OCI-LY7 (cell line): ENCODE measurements around the gene AGPAT2. TPM values are rescaled to one million over a fixed set of nuclear protein-coding genes. Genes with fewer than 3 reads are reported as not detected.

Experiments
- BruUV-seq: library from RNA; stranded (reverse); fragments of 400-500 nt; replicated peaks from 2 replicates; lab custom pipeline; 2021; lab: Mats Ljungman, UMichigan
- CTCF ChIA-PET: fragments of 300-600 bp; sonication (Branson Sonifier 250); formaldehyde crosslinking; loops from one replicate; lab custom pipeline; 2022; ENCODE audit warnings: antibody characterized with exemption; ENCODE audit not compliant: unreplicated experiment; lab: Charles Lee
- POLR2A ChIA-PET: fragments of 300-600 bp; sonication (Branson Sonifier 250); formaldehyde crosslinking; loops from one replicate; lab custom pipeline; 2022; ENCODE audit warnings: antibody characterized with exemption; lab: Charles Lee
- DNase-seq: peaks from one replicate; pipeline ENCODE4 v3.0.0-alpha.2; 2015; ENCODE audit warnings: low spot score
- H2AFZ ChIP-seq: fragments of 200-600 bp; sonication (generic), shearing (Covaris generic); 2 replicates; pipeline ENCODE4 v1.6.1; 2014; ENCODE audit warnings: mild to moderate bottlenecking, antibody characterized with exemption, low read length, moderate library complexity
- H3K27ac ChIP-seq: fragments of 200-600 bp; sonication (generic); 2 replicates; pipeline ENCODE4 v1.5.1; 2014; ENCODE audit warnings: mixed run types, low read depth, mild to moderate bottlenecking, moderate library complexity, low read length, inconsistent platforms; ENCODE audit not compliant: poor library complexity, severe bottlenecking
- H3K36me3 ChIP-seq: fragments of 200-600 bp; sonication (generic); 2 replicates; pipeline ENCODE4 v1.6.1; 2014; ENCODE audit warnings: mild to moderate bottlenecking, antibody characterized with exemption, low read length, moderate library complexity, mixed read lengths; ENCODE audit not compliant: insufficient read depth
- H3K4me1 ChIP-seq: fragments of 200-600 bp; sonication (generic); 2 replicates; pipeline ENCODE4 v1.5.1; 2014; ENCODE audit warnings: mild to moderate bottlenecking, low read length; ENCODE audit not compliant: insufficient read depth, poor library complexity, severe bottlenecking
- H3K4me2 ChIP-seq: fragments of 200-600 bp; sonication (generic); 2 replicates; pipeline ENCODE4 v1.6.1; 2014; ENCODE audit warnings: mild to moderate bottlenecking, low read length
- H3K4me3 ChIP-seq: fragments of 200-600 bp; sonication (generic); 2 replicates; pipeline ENCODE4 v1.5.1; 2014; ENCODE audit warnings: mild to moderate bottlenecking, low read depth, low read length; ENCODE audit not compliant: poor library complexity, severe bottlenecking
- H3K79me2 ChIP-seq: fragments of 200-600 bp; sonication (generic); 2 replicates; pipeline ENCODE4 v1.6.1; 2016; ENCODE audit warnings: low read depth, mild to moderate bottlenecking, low read length, moderate library complexity, mixed read lengths; ENCODE audit not compliant: insufficient read depth
- H3K9me2 ChIP-seq: fragments of 200-600 bp; sonication (generic); 2 replicates; pipeline ENCODE4 v1.6.1; 2016; ENCODE audit warnings: mild to moderate bottlenecking, low read length, mixed read lengths; ENCODE audit not compliant: insufficient read depth
- H3K9me3 ChIP-seq: fragments of 200-600 bp; sonication (generic); 2 replicates; pipeline ENCODE4 v1.6.1; 2014; ENCODE audit warnings: mild to moderate bottlenecking, mixed run types, low read length, mixed read lengths
- H4K20me1 ChIP-seq: fragments of 200-600 bp; sonication (generic); 2 replicates; pipeline ENCODE4 v1.6.1; 2014; ENCODE audit warnings: mild to moderate bottlenecking, antibody characterized with exemption, low read length, moderate library complexity, mixed read lengths; ENCODE audit not compliant: insufficient read depth
- CTCF ChIP-seq: fragments of 200-600 bp; sonication (generic); conservative IDR thresholded peaks from 2 replicates; pipeline ENCODE4 v1.5.1; 2014; ENCODE audit warnings: mild to moderate bottlenecking, antibody characterized with exemption, low read length, moderate library complexity, mixed read lengths
- EZH2phosphoT487 ChIP-seq: fragments of 200-600 bp; sonication (generic); IDR thresholded peaks from 2 replicates; pipeline ENCODE4 v1.6.1; 2018; ENCODE audit warnings: low read depth, borderline replicate concordance, mild to moderate bottlenecking, mixed run types, antibody characterized with exemption, low read length, moderate library complexity, mixed read lengths
- intact Hi-C: fragments of 100-400 bp; cut with micrococcal nuclease; formaldehyde crosslinking; loops from one replicate; pipeline ENCODE4 v1.10.0; 2022; ENCODE audit not compliant: unreplicated experiment
- total RNA-seq, 2 experiments: library from RNA; depleted of rRNA in 1 of 2; stranded (reverse); fragments of >200 nt in 1 of 2; shearing (Covaris generic) in 1 of 2; gene quantifications; 2 replicates each; pipeline ENCODE4 v1.2.3, GENCODE V29; 2014 to 2022

The AGPAT2 gene
- total RNA-seq, 2 experiments from 2014 or later: 18.3 to 20.8 TPM

DNA sequence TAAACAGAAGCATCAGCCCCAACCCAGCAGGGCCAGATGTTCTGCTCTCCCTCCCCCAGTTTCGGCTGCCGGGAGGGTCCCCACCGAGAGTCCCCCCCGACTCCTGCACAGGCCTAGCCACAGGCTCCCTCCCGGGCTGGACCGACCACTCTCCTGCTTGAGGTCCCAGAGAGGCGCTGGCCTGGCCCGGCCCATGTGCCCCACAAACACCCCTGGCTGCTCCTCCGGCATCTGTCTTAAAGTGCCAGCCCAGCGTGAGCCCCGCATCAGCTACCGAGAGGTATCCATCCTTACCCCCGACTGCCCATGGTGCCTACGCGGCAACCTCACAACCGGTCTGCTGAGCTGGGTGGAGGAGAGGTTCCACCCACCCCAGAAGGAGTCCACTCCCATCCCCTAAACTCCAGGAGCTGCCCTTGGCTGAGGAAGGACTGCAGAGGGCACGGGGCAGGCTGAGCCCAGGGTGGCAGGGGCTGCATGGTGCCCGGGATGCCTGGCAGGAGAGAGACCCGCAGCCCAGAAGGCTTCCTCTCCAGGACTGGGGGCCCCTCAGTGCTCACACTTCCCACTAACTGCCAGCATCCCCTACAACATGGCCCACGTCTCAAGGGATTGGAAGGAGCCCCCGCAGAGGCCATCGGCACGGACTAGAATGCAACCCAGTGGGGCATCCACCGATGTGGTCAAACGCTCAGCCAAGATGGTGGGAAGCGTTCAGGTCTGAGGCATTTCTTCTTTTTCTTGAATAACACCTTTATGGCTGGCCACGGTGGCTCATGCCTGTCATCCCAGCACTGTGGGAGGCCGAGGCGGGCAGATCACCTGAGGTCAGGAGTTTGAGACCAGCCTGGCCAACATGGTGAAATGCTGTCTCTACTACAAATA, 40.2 kb downstream of the AGPAT2 start:
- POLR2A ChIA-PET: no interaction called here
- intact Hi-C loops: no loop called here
- CTCF ChIA-PET: no interaction called here
- no peaks in the 10 kb centered on the region for H3K79me2 ChIP-seq
- no peak overlapping the region for H2AFZ ChIP-seq
- H4K20me1 ChIP-seq: no peaks in the 10 kb centered on the region
- TF ChIP-seq CTCF (no peak), EZH2phosphoT487 (no peak)
- no peaks in the 10 kb centered on the region for H3K9me2 ChIP-seq
- H3K4me3 ChIP-seq: no peak overlapping the region
- no peak overlapping the region for H3K4me2 ChIP-seq
- H3K9me3 ChIP-seq: no peaks in the 10 kb centered on the region
- no peaks in the 10 kb centered on the region for H3K4me1 ChIP-seq
- H3K27ac ChIP-seq: no peak overlapping the region
- DNase-seq: no peak
- BruUV-seq: no TSS peak
- H3K36me3 ChIP-seq: no peaks in the 10 kb centered on the region

DNA sequence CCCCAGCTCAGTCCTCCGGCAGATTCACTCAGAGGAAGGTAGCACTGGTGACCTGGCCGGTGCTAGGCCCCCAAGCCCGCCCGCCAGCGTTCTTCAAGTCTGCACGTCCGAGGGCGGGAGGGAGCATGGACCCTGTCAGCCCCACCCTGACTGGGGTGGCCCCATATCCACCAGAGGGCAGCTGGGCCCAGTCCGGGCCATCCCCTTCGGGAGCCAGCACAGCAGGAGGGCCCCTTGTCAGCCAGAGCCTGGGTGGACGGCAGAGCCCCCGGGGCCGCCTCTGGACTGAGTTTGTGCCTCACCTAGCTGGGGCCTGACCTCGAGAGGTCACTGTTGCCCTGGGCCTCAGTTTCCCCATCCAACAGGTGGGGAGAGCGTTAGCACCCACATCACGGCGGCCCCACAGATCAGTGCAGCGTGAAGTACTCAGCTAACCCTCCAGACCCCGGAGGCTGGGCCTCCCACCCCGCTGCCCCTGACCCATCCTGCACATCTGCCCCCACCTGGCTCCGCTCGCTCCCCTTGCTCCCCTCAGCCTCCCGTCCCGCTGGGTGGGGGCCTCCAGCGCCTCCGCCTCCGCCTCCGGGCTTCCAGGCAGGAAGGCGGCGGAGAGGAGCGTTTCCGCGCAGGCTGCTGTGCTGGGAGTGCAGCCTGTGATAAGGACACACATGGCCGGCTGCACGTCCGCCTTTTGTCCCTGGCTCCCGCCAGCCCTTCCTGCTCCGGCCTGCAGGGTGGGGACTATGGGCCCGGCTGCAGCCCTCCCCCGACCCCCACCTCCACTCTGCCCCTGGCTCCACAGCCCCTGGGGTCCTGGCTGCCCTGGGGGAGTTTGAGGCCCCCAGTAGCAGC, 41.1 kb downstream of the AGPAT2 start:
- H3K9me2 ChIP-seq: no peaks in the 10 kb centered on the region
- H3K27ac ChIP-seq: no peak overlapping the region
- no peak overlapping the region for H2AFZ ChIP-seq
- H3K79me2 ChIP-seq: no peaks in the 10 kb centered on the region
- no peaks in the 10 kb centered on the region for H3K9me3 ChIP-seq
- ChIA-PET POLR2A (no interaction called here), CTCF (no interaction called here)
- H3K4me2 ChIP-seq: no peak overlapping the region
- TF ChIP-seq CTCF: no peak
- TF ChIP-seq EZH2phosphoT487: no peak
- no peaks in the 10 kb centered on the region for H3K4me1 ChIP-seq
- H3K4me3 ChIP-seq: no peak overlapping the region
- DNase-seq: no peak
- H3K36me3 ChIP-seq: no peaks in the 10 kb centered on the region
- BruUV-seq: no TSS peak
- H4K20me1 ChIP-seq: no peaks in the 10 kb centered on the region
- intact Hi-C loops: no loop called here
